ENCODE measurements around the gene RRP15. TPM values are rescaled to one million over a fixed set of nuclear protein-coding genes. Genes with fewer than 3 reads are reported as not detected.

Gene RRP15
- total RNA-seq, 1 experiment from 2014 or later = 25.6 TPM

DNA sequence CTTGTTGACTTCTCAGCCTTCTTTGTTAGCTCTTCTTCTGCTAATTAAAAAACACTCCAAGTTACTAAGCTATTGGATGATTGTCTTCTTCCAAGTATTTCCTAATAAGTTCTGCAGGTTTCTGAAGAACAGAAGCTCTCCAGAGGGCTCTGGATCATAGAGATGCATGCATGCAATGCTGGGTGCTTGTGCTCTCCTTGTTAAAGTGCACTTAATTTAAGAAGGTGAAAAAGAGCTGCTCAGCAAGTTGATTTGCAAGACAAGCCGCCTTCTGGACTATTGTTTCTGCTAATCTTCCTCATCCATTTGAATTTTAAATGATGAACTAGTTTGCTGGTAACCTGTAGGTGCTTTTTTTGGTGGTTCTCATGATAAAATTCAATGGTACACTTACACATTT, 16.1 kb downstream of the RRP15 start:
- H3K9ac ChIP-seq (ENCODE audit: low read length) = no peak overlapping the region
- H2AFZ ChIP-seq (ENCODE audit: low read length) = no peak overlapping the region
- DNase-seq (no peak), ATAC-seq (no peak)
- CTCF ChIA-PET = no interaction called here
- POLR2A ChIA-PET (ENCODE audit: unreplicated experiment) = interaction anchor here (0.7 kb wide), 1 partner anchor 1039 kb away, joined by 6 read pairs; no protein-coding TSS in a partner anchor
- intact Hi-C loops (cut with micrococcal nuclease) = no loop called here
- H3K27me3 ChIP-seq (ENCODE audit: low read length) = no peaks in the 10 kb centered on the region
- no TSS peak for BruUV-seq (replicated peaks)
- peaks cover 13% of the 10 kb centered on the region; the same call in 1 of the 2 replicates for H3K4me1 ChIP-seq (ENCODE audit: insufficient read depth, low read length)
- no peaks in the 10 kb centered on the region for H3K9me3 ChIP-seq (ENCODE audit: low read length)
- no peaks in the 10 kb centered on the region for H3F3A ChIP-seq (ENCODE audit: low read length, unreplicated experiment)
- no peak overlapping the region for H3K27ac ChIP-seq (ENCODE audit: low read length)
- H3K4me3 ChIP-seq (ENCODE audit: low read length) = no peak overlapping the region
- no peak overlapping the region for H3K4me2 ChIP-seq (ENCODE audit: low read length)
- peaks cover 43% of the 10 kb centered on the region for H3K36me3 ChIP-seq (ENCODE audit: low read depth, low read length)
- H3K9me2 ChIP-seq (replicated peaks; ENCODE audit: low read length) = no peaks in the 10 kb centered on the region
- no peak for TF ChIP-seq EZH2phosphoT487 (IDR thresholded peaks at IDR 0.05; ENCODE audit: borderline replicate concordance, low read length)
- TF ChIP-seq, protein P1, sequence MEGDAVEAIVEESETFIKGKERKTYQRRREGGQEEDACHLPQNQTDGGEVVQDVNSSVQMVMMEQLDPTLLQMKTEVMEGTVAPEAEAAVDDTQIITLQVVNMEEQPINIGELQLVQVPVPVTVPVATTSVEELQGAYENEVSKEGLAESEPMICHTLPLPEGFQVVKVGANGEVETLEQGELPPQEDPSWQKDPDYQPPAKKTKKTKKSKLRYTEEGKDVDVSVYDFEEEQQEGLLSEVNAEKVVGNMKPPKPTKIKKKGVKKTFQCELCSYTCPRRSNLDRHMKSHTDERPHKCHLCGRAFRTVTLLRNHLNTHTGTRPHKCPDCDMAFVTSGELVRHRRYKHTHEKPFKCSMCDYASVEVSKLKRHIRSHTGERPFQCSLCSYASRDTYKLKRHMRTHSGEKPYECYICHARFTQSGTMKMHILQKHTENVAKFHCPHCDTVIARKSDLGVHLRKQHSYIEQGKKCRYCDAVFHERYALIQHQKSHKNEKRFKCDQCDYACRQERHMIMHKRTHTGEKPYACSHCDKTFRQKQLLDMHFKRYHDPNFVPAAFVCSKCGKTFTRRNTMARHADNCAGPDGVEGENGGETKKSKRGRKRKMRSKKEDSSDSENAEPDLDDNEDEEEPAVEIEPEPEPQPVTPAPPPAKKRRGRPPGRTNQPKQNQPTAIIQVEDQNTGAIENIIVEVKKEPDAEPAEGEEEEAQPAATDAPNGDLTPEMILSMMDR (conservative IDR thresholded peaks at IDR 0.05; ENCODE audit: low read depth, low read length) = no peak
- no peak for TF ChIP-seq EZH2 (IDR thresholded peaks at IDR 0.05; ENCODE audit: low read length, unreplicated experiment)
- H3K79me2 ChIP-seq (ENCODE audit: low read length) = peaks cover 85% of the 10 kb centered on the region
- peaks cover 13% of the 10 kb centered on the region for H4K20me1 ChIP-seq (ENCODE audit: low read length)

DNA sequence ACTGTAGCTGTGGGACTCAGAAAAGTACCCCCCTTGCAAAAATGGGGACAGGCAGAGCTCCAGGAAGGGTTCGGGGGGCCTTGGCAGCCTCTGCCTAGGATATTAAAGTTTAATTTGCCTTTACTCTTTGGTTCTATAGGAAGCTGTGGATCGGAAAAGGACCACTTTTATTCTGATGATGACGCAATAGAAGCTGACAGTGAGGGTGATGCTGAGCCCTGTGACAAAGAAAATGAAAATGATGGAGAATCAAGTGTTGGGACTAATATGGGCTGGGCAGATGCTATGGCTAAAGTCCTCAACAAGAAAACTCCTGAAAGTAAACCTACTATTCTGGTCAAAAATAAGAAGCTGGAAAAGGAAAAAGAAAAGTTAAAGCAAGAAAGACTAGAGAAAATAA, 17.1 kb downstream of the RRP15 start:
- H4K20me1 ChIP-seq (ENCODE audit: low read length) = peaks cover 13% of the 10 kb centered on the region
- H3K4me3 ChIP-seq (ENCODE audit: low read length) = no peak overlapping the region
- H3K9ac ChIP-seq (ENCODE audit: low read length) = no peak overlapping the region
- no peak overlapping the region for H2AFZ ChIP-seq (ENCODE audit: low read length)
- H3K4me2 ChIP-seq (ENCODE audit: low read length) = no peak overlapping the region
- POLR2A ChIA-PET (ENCODE audit: unreplicated experiment) = no interaction called here
- H3K27ac ChIP-seq (ENCODE audit: low read length) = no peak overlapping the region
- BruUV-seq (replicated peaks) = no TSS peak
- peaks cover 9% of the 10 kb centered on the region; the same call in 1 of the 2 replicates for H3K4me1 ChIP-seq (ENCODE audit: insufficient read depth, low read length)
- TF ChIP-seq, protein P1 (conservative IDR thresholded peaks at IDR 0.05; ENCODE audit: low read depth, low read length) = no peak
- TF ChIP-seq EZH2phosphoT487 (IDR thresholded peaks at IDR 0.05; ENCODE audit: borderline replicate concordance, low read length) (no peak), EZH2 (IDR thresholded peaks at IDR 0.05; ENCODE audit: low read length, unreplicated experiment) (no peak)
- H3K79me2 ChIP-seq (ENCODE audit: low read length) = peaks cover 75% of the 10 kb centered on the region
- H3F3A ChIP-seq (ENCODE audit: low read length, unreplicated experiment) = no peaks in the 10 kb centered on the region
- no peak for DNase-seq
- H3K9me3 ChIP-seq (ENCODE audit: low read length) = no peaks in the 10 kb centered on the region
- no peaks in the 10 kb centered on the region for H3K9me2 ChIP-seq (replicated peaks; ENCODE audit: low read length)
- CTCF ChIA-PET = no interaction called here
- H3K36me3 ChIP-seq (ENCODE audit: low read depth, low read length) = peaks cover 50% of the 10 kb centered on the region
- intact Hi-C loops (cut with micrococcal nuclease) = no loop called here
- H3K27me3 ChIP-seq (ENCODE audit: low read length) = no peaks in the 10 kb centered on the region
- ATAC-seq = no peak

DNA sequence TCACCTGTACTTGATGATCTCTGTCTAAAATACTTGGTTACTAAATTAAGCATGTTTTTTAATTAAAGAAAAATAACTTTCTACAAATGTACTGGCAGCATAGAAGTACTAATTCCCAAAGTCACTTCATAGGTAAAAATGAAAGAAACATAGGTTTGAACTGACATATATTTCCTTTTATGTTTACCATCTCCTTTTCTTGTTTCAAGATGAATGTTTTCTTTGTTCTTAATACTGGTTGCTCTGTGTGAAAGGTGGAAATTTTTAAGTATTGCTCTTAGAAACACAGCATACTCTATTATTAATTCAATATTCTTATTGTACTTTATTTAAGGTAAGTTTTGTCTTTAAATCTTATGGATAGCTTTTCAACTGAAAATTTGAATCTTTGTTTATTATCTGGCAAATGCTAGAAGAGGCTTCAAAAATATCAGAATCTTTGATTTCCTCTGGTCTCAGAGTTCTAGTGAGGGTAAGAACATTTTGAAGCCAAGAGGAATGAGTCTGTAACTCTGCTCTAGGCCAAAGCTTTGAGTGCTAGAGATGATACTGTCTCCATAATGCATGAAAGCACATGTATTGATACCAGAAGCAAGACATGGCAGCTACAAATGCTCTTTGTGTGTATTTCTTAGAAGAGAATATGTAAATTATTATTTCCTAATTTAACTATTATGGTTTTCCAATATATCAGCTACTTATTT, 18.2 kb downstream of the RRP15 start:
- Histone ChIP-seq H3K9me2 (replicated peaks; ENCODE audit: low read length) (no peaks in the 10 kb centered on the region), H3K9ac (ENCODE audit: low read length) (no peak overlapping the region), H3K9me3 (ENCODE audit: low read length) (no peaks in the 10 kb centered on the region), H3K4me2 (ENCODE audit: low read length) (no peak overlapping the region), H3K4me3 (ENCODE audit: low read length) (no peak overlapping the region), H3K79me2 (ENCODE audit: low read length) (peaks cover 63% of the 10 kb centered on the region), H3K27ac (ENCODE audit: low read length) (no peak overlapping the region), H4K20me1 (ENCODE audit: low read length) (peaks cover 12% of the 10 kb centered on the region), H3K27me3 (ENCODE audit: low read length) (no peaks in the 10 kb centered on the region), H3K4me1 (ENCODE audit: insufficient read depth, low read length) (0 out of 2 replicates have a peak, but pooled peaks cover 4% of the 10 kb centered on the region), H3K36me3 (ENCODE audit: low read depth, low read length) (peaks cover 59% of the 10 kb centered on the region), H3F3A (ENCODE audit: low read length, unreplicated experiment) (no peaks in the 10 kb centered on the region), H2AFZ (ENCODE audit: low read length) (no peak overlapping the region)
- no peak for TF ChIP-seq EZH2 (IDR thresholded peaks at IDR 0.05; ENCODE audit: low read length, unreplicated experiment)
- BruUV-seq (replicated peaks) = no TSS peak
- CTCF ChIA-PET = interaction anchor here (0.7 kb wide), 1 partner anchor 352 kb away, joined by 3 read pairs; no protein-coding TSS in a partner anchor
- intact Hi-C loops (cut with micrococcal nuclease) = no loop called here
- ATAC-seq (no peak), DNase-seq (no peak)
- POLR2A ChIA-PET (ENCODE audit: unreplicated experiment) = no interaction called here

Measured in PC-3 (cell line).